Stimulated activated naive CD4-positive, alpha-beta T cell (primary cell): ENCODE results near the gene GPC4.
A peak's percentile ranks its signal among the peaks of the same experiment; 100 is the strongest.
"Not testable (repeated sequence)": the region's sequence is repeated elsewhere in the genome, so short reads cannot be mapped to it uniquely, and the experiment has no call there.

Experiments
- DNase-seq, 6 experiments: peaks; one replicate each; lab custom pipeline; 2025; lab: John Stamatoyannopoulos, UW

Gene GPC4

DNA sequence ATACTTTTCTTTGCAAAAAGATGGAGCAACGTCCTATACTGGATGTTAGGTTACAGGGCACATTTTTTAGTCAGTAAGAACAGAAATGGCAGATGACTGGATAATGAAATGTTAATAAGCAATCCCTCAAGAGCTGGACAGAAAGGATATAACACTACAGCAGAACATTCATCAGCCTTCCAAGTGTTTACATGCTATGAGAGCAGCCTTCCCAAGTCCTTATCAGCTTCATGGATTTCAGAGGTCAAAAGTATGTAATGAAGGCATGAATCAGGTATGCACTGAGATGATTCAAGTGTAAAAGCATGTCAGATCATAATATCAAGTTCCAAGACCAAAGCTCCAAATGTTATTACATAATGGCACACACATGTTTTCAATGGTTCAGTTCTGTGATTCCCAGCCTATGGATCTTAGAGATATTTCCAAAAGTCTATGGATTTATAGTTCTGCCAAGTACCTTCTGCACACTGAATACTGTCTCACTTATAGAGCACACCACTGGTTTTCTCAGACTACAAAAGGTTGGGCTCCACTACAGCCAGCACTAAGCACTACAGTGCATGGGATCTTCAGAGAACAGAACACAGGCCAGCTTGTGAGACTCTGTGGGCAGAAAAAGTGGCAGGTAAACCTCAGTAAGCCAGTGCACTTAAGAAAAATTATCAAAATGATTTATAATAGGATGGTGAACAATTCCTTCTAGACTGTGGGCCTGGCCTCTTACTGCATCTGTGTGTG lies 49.2 kb downstream of the GPC4 start:
- no peak for DNase-seq

DNA sequence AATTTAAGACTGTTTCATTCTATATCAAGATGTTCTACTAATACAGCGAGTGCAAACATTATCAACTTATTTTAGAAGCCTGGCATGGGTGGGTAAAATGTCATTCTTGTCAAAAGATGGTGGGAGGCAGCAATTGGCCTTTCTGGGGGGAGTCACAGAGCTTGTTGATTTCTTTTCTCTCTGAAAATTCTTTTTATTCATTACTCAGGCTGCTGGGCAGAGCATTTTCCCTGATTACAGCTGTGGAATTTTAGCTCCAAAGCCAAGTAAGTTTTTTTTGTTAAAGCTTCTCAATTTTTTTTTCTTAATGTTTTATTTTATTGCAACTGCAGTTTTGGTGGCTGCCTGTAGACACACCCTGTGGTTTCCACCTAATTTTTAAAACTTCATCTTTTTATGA lies 50.4 kb downstream of the GPC4 start:
- no peak for DNase-seq

DNA sequence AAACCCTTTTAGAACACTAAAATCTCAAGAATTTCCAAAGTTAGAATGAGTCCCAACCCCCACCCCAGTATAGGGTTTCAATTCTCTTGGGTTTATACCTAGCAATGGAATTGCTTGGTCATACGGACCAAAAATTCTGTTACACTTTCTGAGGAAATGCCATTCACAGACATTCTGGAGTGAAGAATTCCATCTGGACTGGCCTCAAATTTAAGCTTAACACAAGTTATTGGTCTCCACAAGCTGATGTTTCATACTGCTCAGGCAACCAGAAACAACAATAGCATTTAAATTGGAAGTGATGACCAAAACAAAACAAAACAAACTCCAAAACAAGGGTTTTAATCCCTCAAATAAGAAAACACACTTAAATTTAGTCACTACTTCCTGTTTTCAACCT lies 51.1 kb downstream of the GPC4 start:
- no peak for DNase-seq

DNA sequence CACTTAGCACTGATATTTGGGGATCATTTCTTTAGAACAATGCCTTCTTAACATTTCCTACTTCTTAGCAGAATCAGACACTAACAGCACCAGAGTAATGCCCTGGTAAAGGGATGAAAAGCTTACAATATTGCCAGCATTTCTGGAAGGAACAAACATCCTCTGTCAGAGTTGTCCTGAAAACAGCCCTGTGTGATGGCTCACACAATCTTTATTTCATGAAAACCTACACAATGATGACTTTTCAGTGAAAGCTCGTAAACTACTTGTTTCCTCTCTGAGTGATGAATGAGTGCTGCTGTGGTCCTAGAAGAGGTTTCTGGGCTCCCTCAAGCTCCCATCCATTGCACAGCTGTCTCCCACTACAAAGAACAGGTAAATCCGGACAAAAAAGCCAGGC lies 52.8 kb downstream of the GPC4 start:
- no peak for DNase-seq

DNA sequence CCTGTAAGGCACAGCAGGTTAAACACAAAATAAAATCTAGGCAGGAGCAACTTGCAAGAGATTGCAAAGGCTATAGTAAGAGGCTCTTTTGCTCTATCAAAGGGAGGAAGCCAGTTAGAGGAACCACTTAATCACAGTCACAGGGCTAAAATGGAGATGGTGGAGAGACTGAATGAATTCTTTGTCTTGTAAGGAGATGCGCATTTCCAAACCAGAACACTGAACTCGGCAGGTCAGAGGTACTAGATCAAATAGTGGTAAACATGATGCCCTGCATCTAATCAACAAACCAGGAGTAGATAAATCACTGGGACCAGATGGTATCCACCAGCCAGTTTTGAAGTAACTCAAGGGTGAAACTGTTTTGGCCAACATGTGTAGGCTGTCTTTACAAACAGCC lies 55.8 kb downstream of the GPC4 start:
- DNase-seq, result no peak

DNA sequence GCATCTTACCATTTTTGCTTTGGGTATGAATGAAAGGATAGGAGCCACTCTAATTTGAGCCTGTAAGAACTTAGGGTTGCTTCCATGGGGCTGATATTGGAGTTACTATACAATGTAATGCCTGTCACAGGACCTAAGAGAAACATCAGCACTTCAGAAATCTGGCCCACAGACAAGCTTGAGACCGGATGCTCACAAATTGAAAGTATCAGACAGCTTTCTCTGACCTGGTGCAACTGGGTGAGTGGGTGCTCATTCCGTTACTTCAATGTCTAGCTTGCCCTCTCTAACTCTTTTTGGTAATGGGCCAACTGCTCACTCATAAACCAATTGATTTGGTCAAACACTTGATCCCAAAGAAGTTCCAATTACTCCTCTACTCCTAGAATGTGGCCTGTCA lies 62.1 kb downstream of the GPC4 start:
- no peak for DNase-seq

DNA sequence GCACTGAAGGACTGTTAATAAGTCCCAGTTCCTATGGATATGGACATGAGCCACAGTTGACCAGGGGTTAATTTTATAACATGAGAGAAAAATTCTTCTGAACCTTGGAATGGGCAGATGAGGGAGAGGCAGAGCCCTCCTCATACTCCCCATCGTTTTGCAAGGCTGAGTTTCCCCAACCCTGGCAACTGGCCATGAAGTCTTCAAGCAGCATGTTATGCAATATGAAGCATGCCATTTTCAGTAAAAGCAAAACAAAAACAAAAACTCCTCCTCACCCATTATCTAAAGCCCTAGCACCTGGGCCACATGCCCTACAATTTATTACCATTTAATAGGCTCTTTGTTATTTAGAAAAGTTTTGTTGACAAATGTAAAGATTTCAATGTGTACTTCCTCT lies 64.5 kb downstream of the GPC4 start:
- no peak for DNase-seq

DNA sequence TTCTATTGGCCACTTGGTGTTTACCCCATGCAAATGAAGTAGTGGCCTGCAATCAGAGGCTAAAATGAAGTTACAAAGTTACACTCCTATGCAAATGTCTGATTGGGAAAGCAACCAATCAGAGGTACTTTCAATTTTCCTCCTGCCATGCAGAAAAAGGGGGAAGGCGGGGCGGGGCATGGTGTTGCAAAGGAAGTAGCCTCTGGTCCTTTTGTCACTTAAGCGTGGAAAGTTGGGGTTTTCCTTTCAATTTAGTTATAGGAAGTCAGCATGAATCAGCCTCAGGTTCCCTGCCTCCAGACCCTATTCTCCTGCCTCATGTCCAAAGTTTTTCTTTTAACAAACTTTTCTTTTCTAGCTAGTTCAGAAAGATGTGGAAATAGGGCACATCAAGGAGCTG lies 69.3 kb downstream of the GPC4 start:
- DNase-seq, result no peak

DNA sequence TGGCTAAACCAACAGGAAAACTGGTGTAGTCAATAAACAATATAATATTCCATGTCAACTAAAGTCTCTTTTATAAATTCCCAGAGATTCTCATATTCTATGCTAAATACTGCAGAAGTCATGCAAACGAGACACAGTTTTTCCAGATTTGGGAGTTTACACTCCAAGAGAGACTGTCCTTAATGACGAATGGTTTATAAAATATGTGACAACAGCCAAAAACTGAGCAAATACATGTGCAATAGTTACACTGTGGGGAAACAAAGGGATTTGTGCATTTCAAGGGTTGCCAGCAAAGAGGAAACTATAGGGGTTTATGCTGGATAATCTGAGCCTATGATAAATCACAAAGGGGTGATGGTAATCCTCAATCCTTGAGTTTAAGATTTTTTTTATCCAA lies 75.7 kb downstream of the GPC4 start:
- DNase-seq, result no peak

DNA sequence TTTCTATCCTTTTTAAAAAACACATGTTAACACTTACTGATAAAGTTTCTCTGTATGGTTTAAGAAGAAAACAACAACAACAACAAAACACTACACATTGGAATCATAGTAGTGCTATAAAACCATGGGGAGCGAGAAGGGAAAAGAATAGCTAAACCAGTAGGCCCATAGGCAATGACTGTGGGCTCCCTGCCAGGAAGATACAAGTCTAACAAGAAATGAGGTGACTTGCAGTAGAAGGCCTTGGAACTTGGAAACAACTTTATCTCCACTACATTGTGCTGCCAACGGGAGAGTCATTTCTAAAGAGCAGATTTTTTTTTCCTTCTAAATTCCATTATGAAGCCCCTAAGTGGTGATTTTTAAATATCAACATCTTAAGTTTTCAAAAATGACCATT lies 78.0 kb downstream of the GPC4 start:
- no peak for DNase-seq

DNA sequence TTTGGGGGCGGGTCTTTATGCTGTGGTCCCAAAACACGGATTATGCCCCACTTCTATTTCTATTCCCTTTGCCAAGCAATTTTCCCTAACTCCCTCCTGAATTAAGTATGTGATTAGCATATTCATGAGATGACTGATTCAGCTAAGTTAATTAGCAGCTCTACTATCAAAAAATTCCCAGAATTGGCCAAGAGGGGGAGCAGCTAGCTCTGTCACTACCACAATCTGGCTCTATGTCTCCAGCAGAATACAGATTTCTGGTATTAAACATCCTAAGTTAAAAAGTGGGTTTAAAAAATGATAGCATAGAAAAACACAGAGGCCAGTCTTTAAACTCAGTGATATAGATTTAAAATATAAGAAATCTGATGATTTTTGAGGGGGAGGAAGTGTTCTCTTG lies 80.3 kb downstream of the GPC4 start:
- DNase-seq, result peak in 2 of 6 experiments; percentile 0 to 2

DNA sequence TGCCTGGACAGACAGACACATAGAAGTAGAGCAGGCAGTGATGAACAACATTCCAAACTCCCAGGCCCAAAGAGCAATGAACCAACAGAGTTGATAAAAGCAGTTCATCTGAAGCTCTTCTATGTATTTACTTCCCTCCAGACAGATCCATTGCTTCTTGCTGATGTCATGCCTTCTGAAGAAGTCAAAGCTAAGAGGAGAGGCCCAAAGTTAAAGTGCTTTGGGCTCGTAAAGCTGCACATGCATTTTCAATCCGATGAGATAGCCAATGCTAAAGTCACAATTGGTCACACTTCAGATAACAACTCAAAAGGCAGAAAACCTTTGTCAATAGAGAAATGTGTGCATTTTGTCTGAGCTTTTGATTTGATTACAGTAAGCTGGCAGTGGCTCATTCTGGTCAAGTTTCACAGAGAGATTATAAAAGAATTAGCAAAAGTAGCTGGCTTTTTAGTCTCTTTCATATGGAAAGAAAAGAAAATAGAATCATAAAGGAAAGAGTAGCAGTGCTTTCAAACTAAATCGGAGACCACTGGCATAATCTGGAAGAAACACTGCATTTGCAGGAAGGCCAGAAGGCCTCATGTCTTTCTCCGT lies 82.0 kb downstream of the GPC4 start:
- DNase-seq, result no peak

DNA sequence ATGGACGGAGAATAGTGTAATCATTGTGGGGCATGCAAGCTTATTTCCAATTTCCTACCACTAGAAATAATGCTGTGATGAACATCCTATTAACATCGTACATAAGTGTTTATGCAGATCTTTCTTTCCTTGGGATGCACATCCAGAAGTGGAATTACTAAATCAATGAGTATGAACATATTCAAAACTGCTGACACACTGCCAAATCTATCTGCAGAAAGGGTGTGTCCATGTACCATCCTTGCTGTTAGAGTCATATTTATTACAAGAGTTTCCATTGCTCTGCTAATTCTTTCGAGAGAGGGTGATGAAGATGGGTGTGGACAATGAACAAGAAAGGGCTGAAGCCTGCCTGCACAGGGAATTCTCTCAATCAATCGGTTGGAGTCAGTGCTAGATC lies 82.6 kb downstream of the GPC4 start:
- DNase-seq, result no peak

DNA sequence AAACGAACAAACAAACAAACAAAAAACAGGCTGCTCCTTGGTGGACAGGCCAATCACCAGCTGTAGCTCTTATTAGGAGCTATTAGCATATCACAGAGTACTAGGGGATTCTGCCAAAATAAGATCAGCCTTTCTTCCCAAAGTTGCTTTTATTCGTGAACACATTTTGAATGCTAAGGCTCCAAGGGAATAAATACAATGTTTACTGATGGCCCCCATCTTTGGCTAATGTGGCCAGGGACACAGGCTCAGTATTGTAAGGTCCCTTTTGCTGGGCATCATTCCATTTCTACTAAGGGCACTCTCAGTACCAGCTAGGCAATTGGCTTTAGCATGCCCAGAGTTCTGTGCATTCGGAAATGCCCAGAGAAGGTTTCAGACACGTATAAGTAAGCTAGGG lies 84.3 kb downstream of the GPC4 start:
- no peak for DNase-seq

DNA sequence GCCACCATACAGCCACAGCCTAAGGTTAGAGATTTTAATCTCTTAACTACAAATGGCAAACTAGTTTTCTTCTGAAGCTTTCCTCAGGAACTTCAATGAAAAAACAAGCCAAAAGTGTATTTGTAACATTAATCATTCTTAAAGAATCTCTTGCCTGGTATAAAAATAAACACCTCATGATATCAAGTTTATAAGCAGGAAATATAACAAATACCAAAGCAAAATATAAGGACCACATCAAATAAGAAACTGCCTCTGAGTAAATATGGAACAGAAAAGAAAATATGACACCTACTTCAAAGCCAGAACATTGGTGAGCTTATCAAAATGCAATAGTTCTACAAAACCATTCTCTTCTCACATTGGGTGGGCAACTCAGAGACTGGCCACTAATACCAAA lies 89.9 kb downstream of the GPC4 start:
- no peak for DNase-seq

DNA sequence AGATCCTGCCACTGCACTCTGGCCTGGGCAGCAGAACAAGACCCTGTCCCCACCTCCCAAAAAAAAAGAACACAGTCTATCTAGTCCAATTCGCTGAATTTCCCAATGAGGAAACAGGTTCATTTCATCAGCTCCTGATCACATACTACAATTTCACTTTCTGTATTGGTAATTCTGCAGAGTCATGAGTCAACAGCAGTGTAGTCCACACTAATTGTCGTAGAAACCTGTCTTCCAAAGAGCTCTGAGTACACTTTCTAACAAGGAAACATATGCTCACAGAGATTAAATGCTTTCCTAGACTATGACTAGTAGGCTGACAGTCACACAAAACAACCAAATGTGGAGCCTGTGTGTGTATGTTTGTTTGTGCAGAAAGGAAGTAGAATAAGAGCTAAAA lies 91.9 kb downstream of the GPC4 start:
- DNase-seq, result no peak

DNA sequence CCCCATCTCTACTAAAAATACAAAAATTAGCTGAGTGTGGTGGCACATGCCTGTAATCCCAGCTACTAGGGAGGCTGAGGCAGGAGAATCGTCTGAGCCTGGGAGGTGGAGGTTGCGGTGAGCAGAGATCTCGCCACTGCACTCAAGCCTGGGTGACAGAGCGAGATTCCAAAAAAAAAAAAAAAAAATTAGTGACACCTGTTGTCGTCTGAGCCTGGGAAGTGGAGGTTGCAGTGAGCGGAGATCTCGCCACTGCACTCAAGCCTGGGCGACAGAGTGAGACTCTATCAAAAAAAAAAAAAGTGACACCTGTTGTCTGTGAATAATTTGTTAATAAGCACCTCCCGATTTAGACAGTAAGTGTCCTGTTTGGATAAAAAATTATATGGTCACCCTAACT lies 93.0 kb downstream of the GPC4 start:
- not testable (repeated sequence) for DNase-seq

DNA sequence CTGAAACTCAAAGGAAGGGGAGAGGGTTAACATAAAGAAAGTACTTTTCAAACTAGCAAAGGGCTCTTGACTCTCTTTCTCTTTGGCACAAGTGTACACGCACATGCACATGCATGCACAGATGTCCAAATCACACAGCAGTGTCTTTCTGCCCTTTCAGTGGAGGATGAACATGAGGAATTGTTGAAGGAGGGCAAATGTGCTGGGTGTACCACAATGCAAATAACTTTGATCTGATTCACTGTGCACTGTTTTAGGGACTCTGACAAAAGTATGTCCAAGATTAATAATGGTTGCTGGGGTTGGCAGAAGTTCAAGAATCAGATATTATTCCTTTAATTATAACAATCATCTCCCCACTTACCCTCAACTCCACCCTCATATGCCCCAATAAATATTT lies 93.8 kb downstream of the GPC4 start:
- no peak for DNase-seq

DNA sequence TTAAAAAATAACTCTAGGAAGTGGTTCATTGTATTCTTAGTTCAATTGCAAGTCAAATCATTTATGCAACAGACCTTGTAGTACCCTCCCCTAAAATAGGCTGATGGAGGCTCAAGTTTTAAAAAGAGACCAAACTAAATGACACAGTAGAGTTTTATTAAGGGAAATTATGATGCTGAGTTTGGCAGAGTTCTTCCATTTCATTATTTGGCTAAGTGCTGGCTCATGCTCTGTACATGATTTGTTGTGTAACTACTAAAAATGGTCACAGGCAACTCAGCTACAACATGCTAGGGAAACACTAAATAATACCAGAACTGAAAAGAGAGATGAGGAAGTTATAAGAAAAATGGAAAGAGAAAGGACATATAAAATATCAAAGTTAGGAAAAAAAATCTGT lies 101.0 kb downstream of the GPC4 start:
- DNase-seq, result no peak

DNA sequence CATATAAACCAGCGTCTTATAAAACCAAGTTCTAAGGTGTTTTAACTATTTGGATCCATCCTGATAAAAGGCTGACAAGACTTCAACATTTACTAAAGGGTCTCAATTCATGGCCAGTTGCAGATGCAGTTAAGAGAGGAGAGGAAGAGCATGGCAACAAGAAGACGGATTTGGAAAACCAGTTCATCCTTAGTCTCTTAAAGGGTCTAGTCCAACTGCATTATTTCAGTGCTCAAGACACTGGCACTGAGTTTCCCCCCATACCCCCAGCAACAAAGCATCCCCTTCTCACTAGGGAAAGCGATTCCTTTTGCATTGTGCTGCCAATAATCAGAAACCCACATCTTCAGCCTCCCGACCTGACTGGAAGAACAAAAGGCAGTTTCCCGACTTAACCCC lies 106.8 kb downstream of the GPC4 start:
- DNase-seq, result no peak

DNA sequence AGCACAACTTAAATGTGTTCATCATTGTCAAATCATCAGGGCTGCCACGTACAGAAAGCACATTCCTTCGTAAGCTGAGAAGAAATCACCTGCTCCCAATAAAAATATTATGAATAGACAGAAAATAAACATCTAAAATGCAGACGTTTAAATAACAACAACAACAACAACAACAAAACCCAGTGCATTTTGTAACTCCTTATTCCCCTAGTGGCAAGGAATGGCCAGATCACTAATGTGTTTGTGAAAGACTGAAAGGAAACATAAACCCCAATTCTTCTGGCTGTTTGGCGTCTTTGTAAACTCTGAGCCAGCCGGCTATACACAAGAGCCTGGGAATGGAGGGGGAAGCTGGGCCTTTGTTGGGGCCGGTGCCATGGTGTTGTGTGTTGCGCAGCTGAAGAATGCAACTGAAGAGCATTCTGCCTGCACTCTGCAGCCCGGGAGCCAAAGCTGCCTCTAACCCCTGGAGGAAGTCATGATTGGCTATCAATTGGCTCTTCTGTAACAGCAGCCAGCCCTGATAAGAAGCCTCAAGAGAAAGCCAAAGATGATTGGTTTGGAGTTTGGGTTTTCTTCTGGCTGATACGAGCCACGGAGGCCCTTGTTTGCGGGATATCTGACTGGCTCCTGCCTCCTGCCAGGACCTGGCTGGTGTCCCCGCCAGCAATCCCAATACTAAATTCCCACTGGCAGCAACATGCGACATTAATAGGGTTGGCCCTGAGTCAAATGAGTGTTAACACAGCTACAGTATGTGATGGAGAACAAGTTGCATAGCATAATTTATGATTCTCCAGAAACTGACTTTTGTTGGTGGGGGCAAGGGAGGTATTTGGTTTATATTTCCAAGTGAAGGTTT lies 107.4 kb downstream of the GPC4 start:
- no peak for DNase-seq

DNA sequence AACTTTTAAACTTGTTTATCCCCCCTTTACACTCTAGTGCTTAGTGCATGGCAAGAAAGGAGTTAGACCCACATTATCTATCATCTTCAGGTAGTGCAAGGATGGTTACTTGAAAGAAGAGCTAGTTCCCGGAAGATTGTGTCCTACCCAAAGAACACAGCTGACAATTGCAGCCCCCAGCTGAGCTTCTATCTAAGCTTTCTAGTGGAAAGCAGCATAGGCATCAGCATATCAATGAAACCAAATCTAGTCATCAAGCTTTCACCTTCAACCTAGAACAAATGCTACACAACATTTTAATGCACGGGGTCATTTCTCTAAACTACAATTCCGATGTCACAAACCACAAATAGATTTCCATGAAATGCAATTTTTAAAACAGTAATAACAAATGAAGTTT lies 108.2 kb downstream of the GPC4 start:
- DNase-seq, result no peak

DNA sequence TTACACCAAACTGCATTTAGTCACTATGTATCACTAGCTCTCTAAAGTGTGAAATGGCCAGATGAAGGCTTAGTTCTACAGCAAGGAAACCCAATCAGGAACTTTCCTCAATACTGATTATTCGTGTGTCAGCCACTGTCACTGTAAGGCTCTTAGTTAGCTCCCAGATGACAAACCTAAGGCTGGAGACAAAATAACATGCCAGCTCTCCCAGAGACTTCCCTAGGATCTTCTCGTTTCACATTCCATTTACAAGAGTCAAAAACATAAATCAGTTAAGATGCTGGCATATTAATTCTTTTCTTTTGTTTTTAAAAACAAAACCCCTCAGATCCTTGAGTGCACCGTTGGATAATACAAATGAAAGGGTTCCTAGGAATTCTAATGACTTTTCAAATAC lies 109.0 kb downstream of the GPC4 start:
- DNase-seq, result no peak
